ENCODE data around the gene CBR3.

DNA sequence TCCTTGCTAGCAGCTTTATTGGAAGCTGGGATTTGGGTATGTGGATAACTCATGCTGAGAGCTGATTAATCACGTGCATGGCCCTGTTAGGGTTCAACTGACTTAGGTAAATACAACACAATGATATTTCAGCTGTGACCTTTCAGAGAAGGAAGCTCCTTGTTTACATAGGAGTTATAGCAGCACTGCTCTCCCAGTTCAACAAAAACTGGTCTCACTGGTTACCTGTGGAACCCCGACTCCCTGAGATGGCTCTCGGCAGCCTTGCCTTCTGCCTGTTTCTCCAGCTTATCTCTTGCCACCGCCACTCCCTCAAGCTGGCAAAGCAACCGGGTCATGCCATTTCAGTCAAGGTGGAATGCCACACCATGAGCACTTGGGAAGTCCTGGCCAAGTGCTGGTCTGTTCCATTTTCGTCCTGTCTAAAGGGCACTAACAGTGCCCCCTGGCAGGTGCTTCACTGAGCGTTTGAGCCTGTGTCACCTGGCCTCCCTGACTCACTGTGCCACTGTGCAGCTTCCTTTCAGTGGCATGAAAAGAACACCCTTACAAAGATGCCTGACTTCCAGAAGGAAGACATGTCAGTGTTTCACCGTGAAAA, 53.3 kb downstream of the CBR3 start:
- TF ChIP-seq, protein P1, sequence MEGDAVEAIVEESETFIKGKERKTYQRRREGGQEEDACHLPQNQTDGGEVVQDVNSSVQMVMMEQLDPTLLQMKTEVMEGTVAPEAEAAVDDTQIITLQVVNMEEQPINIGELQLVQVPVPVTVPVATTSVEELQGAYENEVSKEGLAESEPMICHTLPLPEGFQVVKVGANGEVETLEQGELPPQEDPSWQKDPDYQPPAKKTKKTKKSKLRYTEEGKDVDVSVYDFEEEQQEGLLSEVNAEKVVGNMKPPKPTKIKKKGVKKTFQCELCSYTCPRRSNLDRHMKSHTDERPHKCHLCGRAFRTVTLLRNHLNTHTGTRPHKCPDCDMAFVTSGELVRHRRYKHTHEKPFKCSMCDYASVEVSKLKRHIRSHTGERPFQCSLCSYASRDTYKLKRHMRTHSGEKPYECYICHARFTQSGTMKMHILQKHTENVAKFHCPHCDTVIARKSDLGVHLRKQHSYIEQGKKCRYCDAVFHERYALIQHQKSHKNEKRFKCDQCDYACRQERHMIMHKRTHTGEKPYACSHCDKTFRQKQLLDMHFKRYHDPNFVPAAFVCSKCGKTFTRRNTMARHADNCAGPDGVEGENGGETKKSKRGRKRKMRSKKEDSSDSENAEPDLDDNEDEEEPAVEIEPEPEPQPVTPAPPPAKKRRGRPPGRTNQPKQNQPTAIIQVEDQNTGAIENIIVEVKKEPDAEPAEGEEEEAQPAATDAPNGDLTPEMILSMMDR (IDR thresholded peaks at IDR 0.05; ENCODE audit: borderline replicate concordance, extremely low read depth, low read length, poor library complexity, severe bottlenecking) = no peak
- no peak for TF ChIP-seq EZH2 (IDR thresholded peaks at IDR 0.05; ENCODE audit: borderline replicate concordance, low read depth, low read length, severe bottlenecking)
